NCI-H1694 treated with DMSO at 0.1 percent for 48 hours (cell line): Measurements from ENCODE around the gene FOXF1.

Experiments
- DNase-seq: peaks from one replicate; lab custom pipeline; 2025; lab: John Stamatoyannopoulos, UW

The FOXF1 gene

GRCh38 chr16:86505185-86505898, 5.0 kb upstream of the FOXF1 start:
- DNase-seq: no peak

- DNase-seq: no peak
Measured at GRCh38 chr16:86505899-86506864, 4.1 kb upstream of the FOXF1 start.

- DNase-seq: no peak
Measured at GRCh38 chr16:86507173-86508027, 2.9 kb upstream of the FOXF1 start.

GRCh38 chr16:86508028-86508946, 2.0 kb upstream of the FOXF1 start:
- no peak for DNase-seq

- DNase-seq: no peak
Measured at GRCh38 chr16:86508947-86509758, 1.2 kb upstream of the FOXF1 start.

GRCh38 chr16:86509759-86510464, 415 bp upstream of the FOXF1 start:
- no peak for DNase-seq

GRCh38 chr16:86511317-86512161, 1.2 kb downstream of the FOXF1 start:
- no peak for DNase-seq

- no peak for DNase-seq
Measured at GRCh38 chr16:86512301-86512859, 2.1 kb downstream of the FOXF1 start.

GRCh38 chr16:86512860-86513470, 2.6 kb downstream of the FOXF1 start:
- no peak for DNase-seq

- no peak for DNase-seq
Measured at GRCh38 chr16:86513471-86514277, 3.3 kb downstream of the FOXF1 start.

- no peak for DNase-seq
Measured at GRCh38 chr16:86514481-86515376, 4.4 kb downstream of the FOXF1 start.

- DNase-seq: no peak
Measured at GRCh38 chr16:86515413-86515776, 5.1 kb downstream of the FOXF1 start.

GRCh38 chr16:86515777-86516622, 5.7 kb downstream of the FOXF1 start:
- DNase-seq: no peak

- DNase-seq: no peak
Measured at GRCh38 chr16:86516623-86517003, 6.3 kb downstream of the FOXF1 start.

GRCh38 chr16:86517033-86517432, 6.7 kb downstream of the FOXF1 start:
- no peak for DNase-seq
